Ovary (tissue), 3 donors: ENCODE data around the gene TPRG1L.

Experiments
- EP300 ChIP-seq: sonication (generic); formaldehyde crosslinking; IDR thresholded peaks from one replicate; pipeline ENCODE4 v1.6.1; 2017; ENCODE audit warnings: antibody characterized with exemption
- POLR2A ChIP-seq: fragments of 450-650 bp; IDR thresholded peaks from one replicate; pipeline ENCODE4 v1.6.1; 2017; ENCODE audit warnings: antibody characterized with exemption, mild to moderate bottlenecking, moderate library complexity
- TF ChIP-seq, protein P1 (sequence below), 3 donors: fragments of 450-650 bp in 2 of 3; fragments of 200-600 bp in 1 of 3; IDR thresholded peaks; one replicate each; pipeline versions ENCODE4 v1.5.1 to v1.8.0; 2016 to 2022; ENCODE audit warnings: antibody characterized with exemption in 3 of 3, mild to moderate bottlenecking in 1 of 3
- donor health status: DM: no; HTN: no; CAD: no.

DNA sequence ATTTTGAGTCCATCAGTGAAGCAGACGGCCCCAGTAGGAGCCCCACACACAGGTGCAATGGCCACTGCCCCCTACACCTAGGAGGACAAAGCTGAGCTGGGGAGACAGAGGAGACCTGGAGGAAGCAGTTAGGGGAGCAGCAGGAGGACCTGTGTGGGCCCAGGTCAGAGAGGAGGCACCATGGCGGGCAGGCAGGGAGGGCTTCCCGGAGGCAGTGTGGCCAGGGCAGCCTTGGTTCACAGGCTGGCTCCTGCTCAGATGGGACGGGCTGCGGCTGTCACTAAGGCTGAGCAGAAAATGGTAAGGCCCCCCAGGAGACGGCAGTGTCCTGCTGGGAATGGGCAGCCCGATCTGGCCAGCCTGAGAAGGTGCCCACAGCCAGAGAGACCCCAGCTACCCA is 28.9 kb upstream of the TPRG1L start:
- TF ChIP-seq, protein P1, sequence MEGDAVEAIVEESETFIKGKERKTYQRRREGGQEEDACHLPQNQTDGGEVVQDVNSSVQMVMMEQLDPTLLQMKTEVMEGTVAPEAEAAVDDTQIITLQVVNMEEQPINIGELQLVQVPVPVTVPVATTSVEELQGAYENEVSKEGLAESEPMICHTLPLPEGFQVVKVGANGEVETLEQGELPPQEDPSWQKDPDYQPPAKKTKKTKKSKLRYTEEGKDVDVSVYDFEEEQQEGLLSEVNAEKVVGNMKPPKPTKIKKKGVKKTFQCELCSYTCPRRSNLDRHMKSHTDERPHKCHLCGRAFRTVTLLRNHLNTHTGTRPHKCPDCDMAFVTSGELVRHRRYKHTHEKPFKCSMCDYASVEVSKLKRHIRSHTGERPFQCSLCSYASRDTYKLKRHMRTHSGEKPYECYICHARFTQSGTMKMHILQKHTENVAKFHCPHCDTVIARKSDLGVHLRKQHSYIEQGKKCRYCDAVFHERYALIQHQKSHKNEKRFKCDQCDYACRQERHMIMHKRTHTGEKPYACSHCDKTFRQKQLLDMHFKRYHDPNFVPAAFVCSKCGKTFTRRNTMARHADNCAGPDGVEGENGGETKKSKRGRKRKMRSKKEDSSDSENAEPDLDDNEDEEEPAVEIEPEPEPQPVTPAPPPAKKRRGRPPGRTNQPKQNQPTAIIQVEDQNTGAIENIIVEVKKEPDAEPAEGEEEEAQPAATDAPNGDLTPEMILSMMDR (IDR thresholded peaks at IDR 0.05) = no peak
- TF ChIP-seq POLR2A (no peak), EP300 (no peak)
